DOHH2 (cell line): ENCODE data around the gene THSD7A.
A peak's percentile ranks its signal among the peaks of the same experiment; 100 is the strongest.

Source experiments
- H3F3A ChIP-seq: fragments of 200-600 bp; sonication (generic), shearing (Covaris generic); 2 replicates; pipeline ENCODE4 v1.6.0; 2016; ENCODE audit warnings: antibody characterized with exemption, mild to moderate bottlenecking; ENCODE audit not compliant: control insufficient read depth, insufficient read depth
- H3K27ac ChIP-seq: fragments of 200-600 bp; sonication (generic); 2 replicates; pipeline ENCODE4 v1.5.1; 2014; ENCODE audit warnings: low read depth, mild to moderate bottlenecking, low read length, moderate library complexity
- H3K27me3 ChIP-seq: fragments of 200-600 bp; sonication (generic); 2 replicates; pipeline ENCODE4 v1.6.1; 2014; ENCODE audit warnings: mild to moderate bottlenecking, low read length, mixed read lengths; ENCODE audit not compliant: control insufficient read depth
- H3K36me3 ChIP-seq: fragments of 200-600 bp; sonication (generic); 2 replicates; pipeline ENCODE4 v1.6.1; 2014; ENCODE audit warnings: mild to moderate bottlenecking, low read length, moderate library complexity, mixed read lengths; ENCODE audit not compliant: control insufficient read depth
- H3K4me1 ChIP-seq: fragments of 200-600 bp; sonication (generic); 2 replicates; pipeline ENCODE4 v1.6.1; 2014; ENCODE audit warnings: mild to moderate bottlenecking, low read length, mixed read lengths; ENCODE audit not compliant: control insufficient read depth
- H3K4me2 ChIP-seq: fragments of 200-600 bp; sonication (generic); 2 replicates; pipeline ENCODE4 v1.6.0; 2014; ENCODE audit warnings: mild to moderate bottlenecking, low read length, moderate library complexity
- H3K4me3 ChIP-seq: fragments of 200-600 bp; sonication (generic); 2 replicates; pipeline ENCODE4 v1.5.1; 2014; ENCODE audit warnings: mild to moderate bottlenecking, low read length, mixed read lengths
- H3K79me2 ChIP-seq: fragments of 200-600 bp; sonication (generic); 2 replicates; pipeline ENCODE4 v1.6.1; 2014; ENCODE audit warnings: mild to moderate bottlenecking, low read length, mixed read lengths; ENCODE audit not compliant: control insufficient read depth
- H3K9me2 ChIP-seq: fragments of 200-600 bp; sonication (generic); replicated peaks from 2 replicates; pipeline ENCODE4 v1.6.1; 2014; ENCODE audit warnings: mild to moderate bottlenecking, low read length, mixed read lengths; ENCODE audit not compliant: control insufficient read depth
- H3K9me3 ChIP-seq: fragments of 200-600 bp; sonication (generic); 2 replicates; pipeline ENCODE4 v1.6.1; 2014; ENCODE audit warnings: antibody characterized with exemption, low read length, mixed read lengths; ENCODE audit not compliant: control insufficient read depth, insufficient read depth
- H4K20me1 ChIP-seq: fragments of 200-600 bp; sonication (generic); 2 replicates; pipeline ENCODE4 v1.6.0; 2014; ENCODE audit warnings: low read depth, mild to moderate bottlenecking, antibody characterized with exemption, low read length, moderate library complexity; ENCODE audit not compliant: control insufficient read depth, insufficient read depth
- CTCF ChIP-seq: fragments of 200-600 bp; sonication (generic); IDR thresholded peaks from one replicate; pipeline ENCODE4 v1.5.1; 2014; ENCODE audit warnings: antibody characterized with exemption, mild to moderate bottlenecking, low read depth, low read length; ENCODE audit not compliant: poor library complexity, severe bottlenecking
- EZH2phosphoT487 ChIP-seq: fragments of 200-600 bp; sonication (generic); IDR thresholded peaks from 2 replicates; pipeline ENCODE4 v1.6.1; 2017; ENCODE audit warnings: borderline replicate concordance, mild to moderate bottlenecking, antibody characterized with exemption, low read length, moderate library complexity, mixed read lengths

Gene THSD7A

GRCh38 chr7:11374629-11375028 is 457.4 kb downstream of the THSD7A start:
- Histone ChIP-seq H3K9me3 (no peaks in the 10 kb centered on the region), H3K9me2 (no peaks in the 10 kb centered on the region), H3K27me3 (0 out of 2 replicates have a peak, but pooled peaks cover 4% of the 10 kb centered on the region), H3K27ac (no peak overlapping the region), H3K4me3 (no peak overlapping the region), H4K20me1 (no peaks in the 10 kb centered on the region), H3K36me3 (no peaks in the 10 kb centered on the region), H3K79me2 (no peaks in the 10 kb centered on the region), H3F3A (no peaks in the 10 kb centered on the region), H3K4me1 (no peaks in the 10 kb centered on the region), H3K4me2 (no peak overlapping the region)
- TF ChIP-seq CTCF: no peak
- TF ChIP-seq EZH2phosphoT487: no peak

GRCh38 chr7:11373546-11374142 is 458.4 kb downstream of the THSD7A start:
- peak; percentile 76 for TF ChIP-seq CTCF
- TF ChIP-seq EZH2phosphoT487: no peak
- 0 out of 2 replicates have a peak, but pooled peaks cover 4% of the 10 kb centered on the region for H3K27me3 ChIP-seq
- no peak overlapping the region for H3K27ac ChIP-seq
- H3K4me1 ChIP-seq: no peaks in the 10 kb centered on the region
- no peaks in the 10 kb centered on the region for H3K9me2 ChIP-seq
- H4K20me1 ChIP-seq: no peaks in the 10 kb centered on the region
- H3K4me2 ChIP-seq: no peak overlapping the region
- H3K9me3 ChIP-seq: no peaks in the 10 kb centered on the region
- H3F3A ChIP-seq: no peaks in the 10 kb centered on the region
- H3K79me2 ChIP-seq: no peaks in the 10 kb centered on the region
- no peak overlapping the region for H3K4me3 ChIP-seq
- no peaks in the 10 kb centered on the region for H3K36me3 ChIP-seq

- no peaks in the 10 kb centered on the region for H3K36me3 ChIP-seq
- no peaks in the 10 kb centered on the region for H3K9me2 ChIP-seq
- H3K4me1 ChIP-seq: no peaks in the 10 kb centered on the region
- no peaks in the 10 kb centered on the region for H3K79me2 ChIP-seq
- H3K27ac ChIP-seq: no peak overlapping the region
- H3F3A ChIP-seq: no peaks in the 10 kb centered on the region
- no peaks in the 10 kb centered on the region for H4K20me1 ChIP-seq
- H3K4me3 ChIP-seq: no peak overlapping the region
- no peak overlapping the region for H3K4me2 ChIP-seq
- H3K9me3 ChIP-seq: no peaks in the 10 kb centered on the region
- no peaks in the 10 kb centered on the region for H3K27me3 ChIP-seq
- TF ChIP-seq CTCF (no peak), EZH2phosphoT487 (no peak)
These were observed 462.3 kb downstream of the THSD7A start for GRCh38 chr7:11369696-11370095.
